BJ (cell line): ENCODE results near the gene SIPA1L3. TPM values are rescaled to one million over a fixed set of nuclear protein-coding genes. Genes with fewer than 3 reads are reported as not detected.

Experiments
- CTCF ChIA-PET: fragments of 350-600 bp; formaldehyde crosslinking; extraction: SDS; loops from one replicate; lab custom pipeline; 2021; ENCODE audit warnings: antibody characterized with exemption, inconsistent platforms; lab: Yijun Ruan, JAX
- POLR2A ChIA-PET: fragments of 300-600 bp; sonication (Branson Sonifier 250); formaldehyde crosslinking; extraction: SDS; loops from one replicate; lab custom pipeline; 2021; ENCODE audit warnings: antibody characterized with exemption; lab: Charles Lee
- DNase-seq: peaks from one replicate; pipeline ENCODE4 v3.0.0-alpha.2; 2011; ENCODE audit warnings: low read depth
- H3K27me3 ChIP-seq: 2 replicates; pipeline ENCODE4 v1.6.0; 2011; ENCODE audit warnings: low read length; ENCODE audit not compliant: control insufficient read depth, insufficient read depth
- H3K36me3 ChIP-seq: 2 replicates; pipeline ENCODE4 v1.5.1; 2011; ENCODE audit warnings: low read length; ENCODE audit not compliant: control insufficient read depth, insufficient read depth
- H3K4me3 ChIP-seq: 2 replicates; pipeline ENCODE4 v1.5.1; 2011; ENCODE audit warnings: low read depth, mild to moderate bottlenecking, control low read depth, low read length
- CTCF ChIP-seq: IDR thresholded peaks from 2 replicates; pipeline ENCODE4 v1.5.1; 2011; ENCODE audit warnings: low read depth, mild to moderate bottlenecking, control low read depth, inconsistent platforms, low read length, moderate library complexity; ENCODE audit not compliant: insufficient read depth
- polyA plus RNA-seq: library from polyadenylated mRNA; depleted of rRNA; stranded (reverse); fragments of >200 nt; gene quantifications from 2 replicates; pipeline ENCODE4 v1.2.3, GENCODE V29; 2011

SIPA1L3 gene
- polyA plus RNA-seq, 1 experiment: 4.5 TPM

- POLR2A ChIA-PET: no interaction called here
- TF ChIP-seq CTCF: no peak
- no peak for DNase-seq
- no peaks in the 10 kb centered on the region for H3K27me3 ChIP-seq
- CTCF ChIA-PET: interaction anchor here (0.6 to 1.4 kb wide), 7 partner anchors 9 to 84 kb away, joined by 3 to 5 read pairs (median 4); no protein-coding TSS in a partner anchor
- H3K36me3 ChIP-seq: no peaks in the 10 kb centered on the region
- no peak overlapping the region for H3K4me3 ChIP-seq
Measured at GRCh38 chr19:37986048-37986750, 79.2 kb downstream of the SIPA1L3 start.

- ChIA-PET CTCF (interaction anchor here (0.9 to 1.5 kb wide), 10 partner anchors 7 to 85 kb away, joined by 3 to 5 read pairs (median 4); no protein-coding TSS in a partner anchor), POLR2A (no interaction called here)
- no peaks in the 10 kb centered on the region for H3K27me3 ChIP-seq
- TF ChIP-seq CTCF: 0 out of 2 replicates have a peak, but pooled peaks have one; percentile 13
- H3K4me3 ChIP-seq: no peak overlapping the region
- H3K36me3 ChIP-seq: no peaks in the 10 kb centered on the region
- no peak for DNase-seq
Measured at GRCh38 chr19:37987356-37988332, 80.6 kb downstream of the SIPA1L3 start.

- no peak for DNase-seq
- ChIA-PET CTCF (interaction anchor here (0.9 to 1.1 kb wide), 2 partner anchors 9 to 87 kb away, joined by 3 read pairs; no protein-coding TSS in a partner anchor), POLR2A (interaction anchor here (0.8 kb wide), 1 partner anchor 15 kb away, joined by 3 read pairs; no protein-coding TSS in a partner anchor)
Measured at GRCh38 chr19:37988758-37989635, 82.0 kb downstream of the SIPA1L3 start.

GRCh38 chr19:37989855-37990254 is 82.8 kb downstream of the SIPA1L3 start:
- ChIA-PET POLR2A (no interaction called here), CTCF (interaction anchor here (1.0 to 1.1 kb wide), 3 partner anchors 31 to 88 kb away, joined by 3 to 4 read pairs (median 3); no protein-coding TSS in a partner anchor)
- Histone ChIP-seq H3K27me3 (no peaks in the 10 kb centered on the region), H3K36me3 (no peaks in the 10 kb centered on the region), H3K4me3 (no peak overlapping the region)
- no peak for DNase-seq
- no peak for TF ChIP-seq CTCF

More at GRCh38 chr19:37988758-37989635, 82.0 kb downstream of the SIPA1L3 start:
- TF ChIP-seq CTCF: no peak
- Histone ChIP-seq H3K4me3 (no peak overlapping the region), H3K27me3 (no peaks in the 10 kb centered on the region), H3K36me3 (no peaks in the 10 kb centered on the region)
